ENCODE data around the gene ARHGDIA.

The ARHGDIA gene

DNA sequence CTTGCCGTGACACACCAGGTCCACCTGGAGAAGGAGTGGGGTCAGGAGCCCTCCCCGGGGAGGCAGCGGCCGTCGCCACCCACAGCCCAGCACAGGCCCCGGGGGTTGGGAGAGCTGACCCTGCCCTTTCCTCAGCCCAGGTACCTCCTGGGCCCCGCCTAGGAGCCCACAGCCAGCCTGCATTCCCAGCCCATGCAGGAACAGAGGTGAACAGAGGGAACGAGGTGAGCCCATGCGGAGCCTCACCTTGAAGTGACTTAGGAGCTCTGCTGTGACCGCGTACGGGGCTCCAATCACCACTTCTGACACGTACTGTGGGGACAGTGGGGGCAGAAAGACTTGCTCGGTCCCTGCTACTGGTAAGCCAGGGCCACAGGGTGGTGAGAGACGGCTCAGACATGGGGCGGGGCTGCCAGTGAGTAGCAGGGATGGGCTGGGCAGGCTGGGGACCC is 34.3 kb upstream of the ARHGDIA start:
- H3K27me3 ChIP-seq (ENCODE audit: insufficient read depth, low read length) = no peaks in the 10 kb centered on the region
- H3K36me3 ChIP-seq (ENCODE audit: insufficient read depth, low read length) = peaks cover 4% of the 10 kb centered on the region; the same call in 1 of the 2 replicates
- H3K79me2 ChIP-seq (ENCODE audit: control insufficient read depth, insufficient read depth, low read length, unreplicated experiment) = no peaks in the 10 kb centered on the region
- H2AFZ ChIP-seq (ENCODE audit: low read length, unreplicated experiment) = no peak overlapping the region
- H3K4me1 ChIP-seq (ENCODE audit: control insufficient read depth, insufficient read depth, low read length, unreplicated experiment) = no peaks in the 10 kb centered on the region
- no peak overlapping the region for H3K27ac ChIP-seq (ENCODE audit: low read depth, low read length)
- no peak overlapping the region for H3K4me3 ChIP-seq (ENCODE audit: low read depth, low read length)

DNA sequence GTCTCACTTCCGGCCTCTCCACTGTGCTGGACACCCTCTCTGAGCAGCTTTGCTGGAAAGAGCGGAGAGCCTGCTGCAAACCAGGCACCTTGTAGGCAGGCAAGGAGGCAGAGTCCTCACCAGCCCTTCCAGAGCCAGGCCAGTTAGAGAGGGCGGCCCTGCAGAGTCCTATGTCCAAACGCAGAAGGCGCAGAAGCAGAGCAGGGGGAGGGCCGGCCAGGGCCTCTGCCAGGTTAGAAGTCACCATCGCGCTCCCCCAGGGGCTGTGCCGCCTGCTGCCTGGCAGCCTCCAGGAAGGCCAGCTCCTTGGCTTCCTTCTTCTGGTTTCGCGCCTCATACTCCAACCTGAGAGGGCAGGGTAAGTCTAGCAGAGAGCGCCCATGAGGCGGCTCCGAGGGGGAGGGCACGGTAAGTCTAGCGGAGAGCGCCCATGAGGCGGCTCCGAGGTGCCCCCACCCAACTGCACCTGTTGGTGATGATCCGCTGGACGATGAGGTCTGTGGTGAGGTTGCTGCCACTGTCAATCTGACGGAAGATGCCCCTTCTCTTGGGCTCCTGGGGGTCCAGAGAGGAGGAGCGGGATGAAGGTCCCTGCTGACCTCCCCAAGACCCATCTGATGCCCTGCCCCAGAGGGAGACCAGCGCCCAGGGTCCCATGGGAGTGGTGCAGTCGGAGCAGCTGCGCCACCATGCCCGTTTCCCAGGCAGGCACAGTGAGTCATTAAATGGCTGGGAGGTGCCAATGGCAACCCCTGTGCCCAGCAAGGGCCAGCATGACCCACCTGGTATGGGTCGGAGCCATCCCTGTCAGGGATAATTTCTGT is 33.7 kb upstream of the ARHGDIA start:
- peaks cover 4% of the 10 kb centered on the region; the same call in 1 of the 2 replicates for H3K36me3 ChIP-seq (ENCODE audit: insufficient read depth, low read length)
- H3K27ac ChIP-seq (ENCODE audit: low read depth, low read length) = no peak overlapping the region
- H3K27me3 ChIP-seq (ENCODE audit: insufficient read depth, low read length) = no peaks in the 10 kb centered on the region
- H3K4me1 ChIP-seq (ENCODE audit: control insufficient read depth, insufficient read depth, low read length, unreplicated experiment) = no peaks in the 10 kb centered on the region
- no peak overlapping the region for H3K4me3 ChIP-seq (ENCODE audit: low read depth, low read length)
- no peak overlapping the region for H2AFZ ChIP-seq (ENCODE audit: low read length, unreplicated experiment)
- no peaks in the 10 kb centered on the region for H3K79me2 ChIP-seq (ENCODE audit: control insufficient read depth, insufficient read depth, low read length, unreplicated experiment)

DNA sequence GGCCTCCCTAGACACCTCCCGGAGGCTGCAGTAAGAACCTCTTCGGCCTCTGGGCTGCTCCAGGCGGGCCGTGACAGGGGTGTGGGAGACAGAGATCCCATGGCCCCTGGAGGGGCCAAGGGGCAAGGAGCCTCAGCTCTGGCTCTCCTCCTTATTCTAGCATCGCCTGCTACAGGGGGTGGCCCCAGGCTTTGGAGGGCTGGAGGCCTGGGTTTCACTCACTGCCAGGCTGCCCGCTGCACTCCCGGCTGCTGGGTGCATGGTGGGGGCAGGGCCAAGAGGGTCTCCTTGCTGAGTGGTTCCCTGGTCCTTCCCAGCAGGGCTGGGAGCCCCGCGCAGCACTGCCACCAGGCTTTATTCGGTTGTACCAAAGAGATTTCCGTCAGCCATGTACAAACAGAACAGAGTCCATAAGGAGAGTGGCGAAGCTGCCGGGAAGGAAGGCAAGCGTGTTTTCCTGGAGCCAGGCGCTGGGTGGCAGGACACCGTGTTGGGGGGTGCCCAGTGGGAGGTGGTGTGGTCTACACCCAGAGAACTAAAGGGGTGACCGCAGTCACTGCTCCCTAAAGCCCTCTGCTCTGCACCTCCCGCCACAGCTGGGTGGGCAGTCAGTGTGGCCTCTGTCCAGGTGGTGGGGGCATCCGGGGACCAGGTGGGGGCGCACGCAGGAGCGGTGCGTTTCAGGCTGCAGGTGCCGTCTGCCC is 32.9 kb upstream of the ARHGDIA start:
- Histone ChIP-seq H2AFZ (ENCODE audit: low read length, unreplicated experiment) (no peak overlapping the region), H3K4me1 (ENCODE audit: control insufficient read depth, insufficient read depth, low read length, unreplicated experiment) (peaks cover 4% of the 10 kb centered on the region), H3K27me3 (ENCODE audit: insufficient read depth, low read length) (no peaks in the 10 kb centered on the region), H3K27ac (ENCODE audit: low read depth, low read length) (no peak overlapping the region), H3K79me2 (ENCODE audit: control insufficient read depth, insufficient read depth, low read length, unreplicated experiment) (no peaks in the 10 kb centered on the region), H3K4me3 (ENCODE audit: low read depth, low read length) (no peak overlapping the region), H3K36me3 (ENCODE audit: insufficient read depth, low read length) (peaks cover 4% of the 10 kb centered on the region; the same call in 1 of the 2 replicates)

DNA sequence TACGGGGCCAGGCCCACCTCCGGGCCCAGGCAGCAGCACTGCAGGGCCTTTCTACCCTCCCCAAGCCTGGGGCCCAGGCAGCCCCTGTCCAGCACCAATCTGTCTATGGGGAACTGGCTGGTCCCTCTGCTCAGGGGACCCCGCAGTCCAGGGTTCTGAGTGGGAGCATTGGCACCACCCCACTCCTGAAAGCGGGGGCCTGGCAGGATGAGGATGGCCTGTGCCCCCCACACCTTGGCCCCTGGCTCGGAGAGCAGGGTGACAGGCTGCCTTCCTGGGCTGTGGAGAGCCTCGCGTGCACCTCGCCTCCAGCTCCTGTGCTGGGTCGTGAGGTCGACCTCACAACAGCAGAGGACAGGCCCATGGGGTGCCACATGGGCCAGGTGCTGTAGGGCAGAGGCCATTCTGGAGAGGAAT is 32.3 kb upstream of the ARHGDIA start:
- Histone ChIP-seq H3K4me1 (ENCODE audit: control insufficient read depth, insufficient read depth, low read length, unreplicated experiment) (peaks cover 9% of the 10 kb centered on the region), H3K27ac (ENCODE audit: low read depth, low read length) (no peak overlapping the region), H3K36me3 (ENCODE audit: insufficient read depth, low read length) (peaks cover 4% of the 10 kb centered on the region; the same call in 1 of the 2 replicates), H3K4me3 (ENCODE audit: low read depth, low read length) (no peak overlapping the region), H2AFZ (ENCODE audit: low read length, unreplicated experiment) (no peak overlapping the region), H3K27me3 (ENCODE audit: insufficient read depth, low read length) (no peaks in the 10 kb centered on the region), H3K79me2 (ENCODE audit: control insufficient read depth, insufficient read depth, low read length, unreplicated experiment) (no peaks in the 10 kb centered on the region)

DNA sequence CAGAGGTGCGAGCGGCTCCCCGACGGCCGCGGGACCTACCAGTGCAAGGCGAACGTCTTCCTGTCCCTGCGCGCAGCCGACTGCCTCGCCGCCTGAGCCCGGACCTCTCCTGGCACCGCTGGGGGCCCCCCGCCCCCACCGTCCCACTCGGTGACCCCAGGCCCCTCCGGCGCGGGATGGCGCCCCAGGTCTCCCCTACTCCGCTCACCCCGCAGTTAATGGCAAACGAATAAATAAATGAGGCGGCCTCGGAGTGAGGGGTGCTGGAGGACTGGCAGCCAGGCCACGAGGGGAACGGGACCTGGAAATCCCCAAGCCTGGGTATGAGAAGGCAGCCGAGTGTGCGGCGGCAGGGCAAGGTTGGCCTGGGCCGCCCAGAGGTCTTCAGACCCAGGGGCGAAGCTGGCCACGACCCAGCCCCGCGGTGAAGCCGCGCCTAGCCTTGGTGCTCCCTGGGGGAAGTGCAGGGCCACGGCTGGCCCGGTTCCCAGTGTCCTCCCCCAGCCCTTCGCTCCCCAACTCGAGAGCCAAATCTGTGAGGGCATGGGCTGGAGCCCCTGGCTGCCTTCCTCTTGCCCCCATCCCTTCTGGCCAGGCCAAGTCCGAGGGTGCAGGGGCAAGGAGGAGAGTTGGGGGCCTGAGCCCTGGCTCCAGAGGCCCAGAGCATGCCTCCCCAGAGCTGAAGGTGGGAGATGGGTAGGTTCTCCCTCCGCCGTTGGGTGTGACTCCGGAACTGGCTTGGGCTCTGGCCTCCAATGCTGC is 31.7 kb upstream of the ARHGDIA start:
- H3K4me3 ChIP-seq (ENCODE audit: low read depth, low read length) = peak overlapping the region; percentile 63
- H3K79me2 ChIP-seq (ENCODE audit: control insufficient read depth, insufficient read depth, low read length, unreplicated experiment) = no peaks in the 10 kb centered on the region
- no peaks in the 10 kb centered on the region for H3K27me3 ChIP-seq (ENCODE audit: insufficient read depth, low read length)
- peaks cover 13% of the 10 kb centered on the region for H3K4me1 ChIP-seq (ENCODE audit: control insufficient read depth, insufficient read depth, low read length, unreplicated experiment)
- H2AFZ ChIP-seq (ENCODE audit: low read length, unreplicated experiment) = no peak overlapping the region
- no peak overlapping the region for H3K27ac ChIP-seq (ENCODE audit: low read depth, low read length)
- H3K36me3 ChIP-seq (ENCODE audit: insufficient read depth, low read length) = peaks cover 4% of the 10 kb centered on the region; the same call in 1 of the 2 replicates

DNA sequence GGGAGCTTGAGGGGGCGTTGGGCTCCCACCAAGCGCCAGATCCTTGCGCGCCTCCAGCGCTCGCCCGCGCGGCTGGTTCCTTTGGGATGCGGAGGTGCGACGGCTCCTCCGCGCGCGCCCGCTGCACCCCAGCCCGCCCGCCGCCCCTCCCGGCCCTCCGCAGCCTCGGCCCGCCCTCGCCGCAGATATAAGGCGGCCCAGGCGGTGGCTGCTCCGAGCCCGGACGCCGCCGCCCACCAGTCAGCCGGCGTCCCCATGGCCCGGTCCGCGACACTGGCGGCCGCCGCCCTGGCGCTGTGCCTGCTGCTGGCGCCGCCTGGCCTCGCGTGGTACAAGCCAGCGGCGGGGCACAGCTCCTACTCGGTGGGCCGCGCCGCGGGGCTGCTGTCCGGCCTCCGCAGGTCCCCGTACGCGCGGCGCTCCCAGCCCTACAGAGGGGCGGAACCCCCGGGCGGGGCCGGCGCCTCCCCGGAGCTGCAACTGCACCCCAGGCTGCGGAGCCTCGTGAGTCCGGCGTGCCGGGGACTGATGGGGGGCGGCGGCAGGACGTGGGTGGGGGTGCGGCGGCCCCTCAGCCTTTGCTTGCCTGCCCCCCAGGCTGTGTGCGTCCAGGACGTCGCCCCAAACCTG is 31.0 kb upstream of the ARHGDIA start, which contains the start of gene NPB:
NPB (plus strand) TSS at position 216 of the 630 bp plus-strand sequence; CDS start at position 256, 40 bp downstream.
- Histone ChIP-seq H3K27me3 (ENCODE audit: insufficient read depth, low read length) (no peaks in the 10 kb centered on the region), H3K36me3 (ENCODE audit: insufficient read depth, low read length) (peaks cover 4% of the 10 kb centered on the region; the same call in 1 of the 2 replicates), H3K27ac (ENCODE audit: low read depth, low read length) (no peak within 1 kb of the TSS), H3K79me2 (ENCODE audit: control insufficient read depth, insufficient read depth, low read length, unreplicated experiment) (no peaks in the 10 kb centered on the region), H3K4me1 (ENCODE audit: control insufficient read depth, insufficient read depth, low read length, unreplicated experiment) (peaks cover 20% of the 10 kb centered on the region), H2AFZ (ENCODE audit: low read length, unreplicated experiment) (no peak within 1 kb of the TSS), H3K4me3 (ENCODE audit: low read depth, low read length) (peak within 1 kb of the TSS; percentile 63)

DNA sequence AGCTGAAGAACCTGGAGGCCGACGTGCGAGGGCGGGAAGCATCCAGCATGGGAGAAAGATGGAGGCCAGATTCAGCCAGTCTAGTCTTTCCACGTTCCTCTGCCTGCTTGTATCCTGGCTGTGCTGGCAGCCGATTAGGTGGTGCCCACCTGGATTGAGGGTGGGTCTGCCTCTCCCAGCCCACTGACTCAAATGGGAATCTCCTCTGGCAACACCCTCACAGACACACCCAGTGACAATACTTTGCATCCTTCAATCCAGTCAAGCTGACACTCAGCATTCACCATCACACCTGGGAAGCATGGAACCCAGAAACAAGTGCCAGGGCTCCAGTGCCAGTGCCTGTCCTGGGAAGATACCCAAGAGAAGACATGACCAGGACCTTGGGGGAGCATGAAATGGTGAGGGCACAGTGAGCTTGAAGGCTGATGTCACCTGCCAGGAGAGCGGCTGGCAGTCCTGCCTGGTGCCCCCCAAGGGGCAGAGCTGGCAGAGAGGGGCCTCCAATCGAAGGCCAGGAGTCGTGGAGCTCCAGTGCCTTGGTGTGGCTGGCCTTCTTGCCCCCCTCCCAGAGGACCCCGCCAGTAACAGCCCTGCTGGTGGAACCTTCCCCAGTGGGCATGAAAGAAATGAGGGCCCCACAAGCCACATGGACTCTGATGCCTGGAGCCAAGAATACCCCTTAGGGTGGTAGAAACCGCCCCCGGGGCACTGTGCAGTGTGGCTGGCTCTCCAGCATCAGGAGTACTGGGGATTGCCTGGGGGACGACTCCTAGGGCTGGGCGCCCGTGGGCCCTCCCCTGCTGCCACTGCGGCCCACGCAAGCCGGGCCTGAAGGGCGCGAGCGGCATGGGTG is 30.3 kb upstream of the ARHGDIA start:
- Histone ChIP-seq H3K27me3 (ENCODE audit: insufficient read depth, low read length) (no peaks in the 10 kb centered on the region), H2AFZ (ENCODE audit: low read length, unreplicated experiment) (no peak overlapping the region), H3K27ac (ENCODE audit: low read depth, low read length) (no peak overlapping the region), H3K79me2 (ENCODE audit: control insufficient read depth, insufficient read depth, low read length, unreplicated experiment) (no peaks in the 10 kb centered on the region), H3K36me3 (ENCODE audit: insufficient read depth, low read length) (peaks cover 4% of the 10 kb centered on the region; the same call in 1 of the 2 replicates), H3K4me1 (ENCODE audit: control insufficient read depth, insufficient read depth, low read length, unreplicated experiment) (peaks cover 20% of the 10 kb centered on the region), H3K4me3 (ENCODE audit: low read depth, low read length) (peak overlapping the region; percentile 63; the same call in 1 of the 2 replicates)

DNA sequence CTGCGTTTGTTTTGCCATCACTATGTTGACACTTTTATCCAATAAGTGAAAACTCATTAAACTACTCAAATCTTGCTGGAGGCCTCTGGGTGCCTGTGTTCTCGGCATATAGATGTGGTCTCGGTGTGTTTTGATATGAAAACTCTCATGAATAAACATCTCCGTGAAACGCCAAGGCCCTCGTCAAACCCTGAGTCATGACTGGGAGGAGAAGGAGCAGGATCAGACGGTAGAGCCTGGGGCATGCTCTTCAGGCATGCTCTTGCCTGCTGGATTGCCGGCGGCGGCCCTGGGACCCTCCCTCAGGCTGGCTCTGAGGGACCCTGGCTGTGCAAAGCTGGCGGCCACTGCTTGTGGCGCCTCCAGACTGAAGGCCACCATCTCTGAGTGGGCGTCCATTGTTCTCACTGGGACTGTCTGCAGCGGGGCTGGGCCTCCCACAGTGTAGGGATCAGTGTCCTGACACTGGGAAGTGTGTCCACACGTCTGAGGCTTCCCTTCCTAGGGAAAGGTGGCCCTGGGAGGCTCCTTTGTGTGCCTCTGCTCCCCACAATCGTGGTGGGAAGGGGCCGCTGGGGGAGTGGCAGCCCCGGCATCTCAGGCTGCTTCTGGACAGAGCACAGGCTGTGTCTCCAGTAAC is 29.2 kb upstream of the ARHGDIA start:
- Histone ChIP-seq H3K27me3 (ENCODE audit: insufficient read depth, low read length) (no peaks in the 10 kb centered on the region), H3K4me3 (ENCODE audit: low read depth, low read length) (no peak overlapping the region), H3K36me3 (ENCODE audit: insufficient read depth, low read length) (peaks cover 7% of the 10 kb centered on the region; the same call in 1 of the 2 replicates), H2AFZ (ENCODE audit: low read length, unreplicated experiment) (no peak overlapping the region), H3K27ac (ENCODE audit: low read depth, low read length) (no peak overlapping the region), H3K79me2 (ENCODE audit: control insufficient read depth, insufficient read depth, low read length, unreplicated experiment) (no peaks in the 10 kb centered on the region), H3K4me1 (ENCODE audit: control insufficient read depth, insufficient read depth, low read length, unreplicated experiment) (peaks cover 20% of the 10 kb centered on the region)

DNA sequence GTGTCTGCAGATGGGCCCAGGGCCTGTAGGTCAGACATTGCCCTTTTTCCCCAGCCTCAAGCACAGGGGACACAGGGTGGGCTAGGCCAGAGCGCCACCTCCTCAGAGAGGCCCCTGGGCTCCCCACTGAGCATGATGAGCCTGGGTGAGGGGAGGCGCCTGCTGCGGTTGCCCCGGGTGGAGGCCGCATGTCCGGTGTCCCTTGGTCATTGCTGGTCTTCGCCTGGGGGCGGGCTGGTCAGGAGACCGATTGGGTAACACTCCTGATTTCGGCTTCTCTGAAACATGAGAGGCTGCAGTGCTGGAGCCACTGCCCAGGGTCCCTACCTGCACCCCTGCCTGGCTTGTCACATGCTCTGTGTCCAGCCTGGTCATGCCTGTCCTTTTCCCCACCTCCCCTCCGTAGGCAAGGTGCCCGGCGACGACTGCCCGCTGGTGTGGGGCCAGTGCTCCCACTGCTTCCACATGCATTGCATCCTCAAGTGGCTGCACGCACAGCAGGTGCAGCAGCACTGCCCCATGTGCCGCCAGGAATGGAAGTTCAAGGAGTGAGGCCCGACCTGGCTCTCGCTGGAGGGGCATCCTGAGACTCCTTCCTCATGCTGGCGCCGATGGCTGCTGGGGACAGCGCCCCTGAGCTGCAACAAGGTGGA is 28.5 kb upstream of the ARHGDIA start:
- Histone ChIP-seq H3K27me3 (ENCODE audit: insufficient read depth, low read length) (no peaks in the 10 kb centered on the region), H3K4me1 (ENCODE audit: control insufficient read depth, insufficient read depth, low read length, unreplicated experiment) (peaks cover 20% of the 10 kb centered on the region), H3K27ac (ENCODE audit: low read depth, low read length) (peak overlapping the region; percentile 91), H3K4me3 (ENCODE audit: low read depth, low read length) (no peak overlapping the region), H3K36me3 (ENCODE audit: insufficient read depth, low read length) (peaks cover 10% of the 10 kb centered on the region; the same call in 1 of the 2 replicates), H3K79me2 (ENCODE audit: control insufficient read depth, insufficient read depth, low read length, unreplicated experiment) (no peaks in the 10 kb centered on the region), H2AFZ (ENCODE audit: low read length, unreplicated experiment) (no peak overlapping the region)
